OCI-LY3 (cell line): Measurements from ENCODE around the gene TSPAN9.

Source experiments
- H2AFZ ChIP-seq: fragments of 200-600, 300-600 bp; shearing (Covaris generic); 2 replicates; pipeline ENCODE4 v1.6.0; 2014; ENCODE audit warnings: antibody characterized with exemption, low read depth, low read length
- H3K27ac ChIP-seq: fragments of 200-600, 300-600 bp; sonication (generic); 2 replicates; pipeline ENCODE4 v1.5.1; 2014; ENCODE audit warnings: mild to moderate bottlenecking, low read length, moderate library complexity, mixed read lengths
- H3K27me3 ChIP-seq: fragments of 200-600, 300-600 bp; sonication (generic); 2 replicates; pipeline ENCODE4 v1.6.1; 2014; ENCODE audit warnings: low read depth, low read length, mixed read lengths
- H3K36me3 ChIP-seq: fragments of 200-600, 300-600 bp; sonication (generic); replicated peaks from 2 replicates; pipeline ENCODE3; 2014; ENCODE audit warnings: low read depth, low read length, mixed read lengths
- H3K4me1 ChIP-seq: fragments of 300-600, 200-600 bp; sonication (generic); 2 replicates; pipeline ENCODE4 v1.6.1; 2014; ENCODE audit warnings: low read length, mixed read lengths
- H3K4me2 ChIP-seq: fragments of 200-600, 300-600 bp; sonication (generic); 2 replicates; pipeline ENCODE4 v1.6.1; 2014; ENCODE audit warnings: low read length, mixed read lengths
- H3K4me3 ChIP-seq: fragments of 300-600, 200-600 bp; sonication (generic); 2 replicates; pipeline ENCODE4 v1.5.1; 2014; ENCODE audit warnings: antibody characterized with exemption, mild to moderate bottlenecking, low read length, moderate library complexity
- H3K79me2 ChIP-seq: fragments of 300-600, 200-600 bp; shearing (Covaris generic); 2 replicates; pipeline ENCODE4 v1.6.1; 2014; ENCODE audit warnings: mild to moderate bottlenecking, low read length, mixed read lengths
- H3K9ac ChIP-seq: fragments of 300-600, 200-600 bp; shearing (Covaris generic); 2 replicates; pipeline ENCODE4 v1.6.0; 2014; ENCODE audit warnings: mild to moderate bottlenecking, low read length, moderate library complexity
- H3K9me3 ChIP-seq: fragments of 200-600, 300-600 bp; shearing (Covaris generic); 2 replicates; pipeline ENCODE4 v1.6.1; 2014; ENCODE audit warnings: low read length, mixed read lengths; ENCODE audit not compliant: insufficient read depth
- H4K20me1 ChIP-seq: fragments of 200-600, 300-600 bp; sonication (generic); 2 replicates; pipeline ENCODE4 v1.6.1; 2016; ENCODE audit warnings: low read length, mixed read lengths; ENCODE audit not compliant: insufficient read depth
- CTCF ChIP-seq: fragments of 200-600, 300-600 bp; sonication (generic); IDR thresholded peaks from 2 replicates; pipeline ENCODE4 v1.5.1; 2014; ENCODE audit warnings: antibody characterized with exemption, low read length, low read depth
- EZH2phosphoT487 ChIP-seq: fragments of 200-600 bp; shearing (Covaris generic); IDR thresholded peaks from 2 replicates; pipeline ENCODE4 v1.6.1; 2018; ENCODE audit warnings: antibody characterized with exemption, mixed run types, low read depth

The TSPAN9 gene

GRCh38 chr12:3032770-3033538 is 44.2 kb upstream of the TSPAN9 start:
- Histone ChIP-seq H3K9ac (no peak overlapping the region), H3K36me3 (no peaks in the 10 kb centered on the region), H2AFZ (no peak overlapping the region), H3K4me3 (no peak overlapping the region), H4K20me1 (no peaks in the 10 kb centered on the region), H3K4me1 (no peaks in the 10 kb centered on the region), H3K9me3 (no peaks in the 10 kb centered on the region), H3K27me3 (no peaks in the 10 kb centered on the region), H3K27ac (no peak overlapping the region), H3K79me2 (no peaks in the 10 kb centered on the region), H3K4me2 (no peak overlapping the region)
- TF ChIP-seq EZH2phosphoT487 (no peak), CTCF (no peak)

- H3K27ac ChIP-seq: no peak overlapping the region
- no peak overlapping the region for H3K9ac ChIP-seq
- no peaks in the 10 kb centered on the region for H3K79me2 ChIP-seq
- H2AFZ ChIP-seq: no peak overlapping the region
- no peaks in the 10 kb centered on the region for H4K20me1 ChIP-seq
- H3K4me1 ChIP-seq: no peaks in the 10 kb centered on the region
- no peaks in the 10 kb centered on the region for H3K9me3 ChIP-seq
- H3K4me2 ChIP-seq: no peak overlapping the region
- no peaks in the 10 kb centered on the region for H3K27me3 ChIP-seq
- no peaks in the 10 kb centered on the region for H3K36me3 ChIP-seq
- no peak overlapping the region for H3K4me3 ChIP-seq
- TF ChIP-seq CTCF (no peak), EZH2phosphoT487 (no peak)
These were observed 43.7 kb upstream of the TSPAN9 start for GRCh38 chr12:3033539-3033867.

- Histone ChIP-seq H3K9ac (no peak overlapping the region), H4K20me1 (no peaks in the 10 kb centered on the region), H3K79me2 (no peaks in the 10 kb centered on the region), H3K9me3 (no peaks in the 10 kb centered on the region), H3K27me3 (no peaks in the 10 kb centered on the region), H2AFZ (no peak overlapping the region), H3K4me3 (no peak overlapping the region), H3K27ac (no peak overlapping the region), H3K4me1 (no peaks in the 10 kb centered on the region), H3K4me2 (no peak overlapping the region), H3K36me3 (no peaks in the 10 kb centered on the region)
- TF ChIP-seq EZH2phosphoT487 (no peak), CTCF (peak; percentile 58)
These were observed 43.0 kb upstream of the TSPAN9 start for GRCh38 chr12:3034067-3034750.

GRCh38 chr12:3035171-3035570 is 42.0 kb upstream of the TSPAN9 start:
- no peak overlapping the region for H3K4me3 ChIP-seq
- H3K4me2 ChIP-seq: no peak overlapping the region
- H3K79me2 ChIP-seq: no peaks in the 10 kb centered on the region
- no peak overlapping the region for H3K9ac ChIP-seq
- H3K27me3 ChIP-seq: no peaks in the 10 kb centered on the region
- H3K9me3 ChIP-seq: no peaks in the 10 kb centered on the region
- H2AFZ ChIP-seq: no peak overlapping the region
- TF ChIP-seq CTCF: no peak
- no peak for TF ChIP-seq EZH2phosphoT487
- H3K4me1 ChIP-seq: no peaks in the 10 kb centered on the region
- no peaks in the 10 kb centered on the region for H3K36me3 ChIP-seq
- H4K20me1 ChIP-seq: no peaks in the 10 kb centered on the region
- H3K27ac ChIP-seq: no peak overlapping the region
